Nucleus accumbens (tissue), 56 donors: ENCODE data around the gene PLXNA3.
"Not testable (repeated sequence)": the region's sequence is repeated elsewhere in the genome, so short reads cannot be mapped to it uniquely, and the experiment has no call there.

Source experiments
- DNase-seq, 56 donors: peaks; one replicate each; lab custom pipeline; 2025; lab: John Stamatoyannopoulos, UW

Gene PLXNA3

DNA sequence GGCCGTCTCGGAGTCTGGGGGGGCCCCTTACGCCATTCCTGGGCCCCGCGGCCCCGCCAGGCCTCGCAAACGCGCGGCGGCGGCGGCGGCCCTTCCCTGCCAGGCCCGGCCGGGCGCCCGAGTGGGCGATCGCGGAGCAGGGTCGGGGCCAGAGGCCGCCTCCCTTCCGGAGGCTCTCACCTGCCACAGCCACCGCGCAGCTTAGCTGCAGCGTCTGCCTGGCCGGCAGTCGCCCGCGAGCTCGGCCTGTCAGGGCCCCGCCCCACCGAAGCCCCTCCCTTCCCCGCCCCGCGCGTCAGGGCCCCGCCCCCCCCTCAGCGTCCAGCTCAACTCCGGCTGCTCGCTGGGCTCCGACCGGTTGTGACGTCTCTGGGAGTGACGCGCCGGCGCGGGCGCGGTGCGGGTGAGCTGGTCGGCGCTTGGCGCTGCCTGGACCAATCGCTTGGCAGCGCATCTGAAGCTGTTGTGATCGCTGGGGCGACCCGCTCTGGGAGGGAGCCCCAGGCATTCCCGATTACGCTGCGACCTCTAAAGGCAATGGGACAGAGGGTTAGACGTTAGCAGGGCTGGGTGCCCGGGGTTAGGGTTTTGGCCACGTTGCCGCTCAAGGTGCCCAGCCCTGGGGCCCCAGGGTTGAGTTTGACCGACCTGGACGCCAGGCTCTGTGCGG, 32.5 kb downstream of the PLXNA3 start, which contains the start of gene SLC10A3:
SLC10A3 (minus strand) TSS at position 216 of the 670 bp plus-strand sequence. CDS start 1,689 bp downstream, outside the sequence.
- DNase-seq: peak; percentile 36 to 95 (median 88)

- DNase-seq: no peak
Measured at GRCh38 chrX:154494715-154495114, 36.6 kb downstream of the PLXNA3 start.

- no peak for DNase-seq
Measured at GRCh38 chrX:154495472-154495922, 37.4 kb downstream of the PLXNA3 start.

- not testable (repeated sequence) for DNase-seq
Measured at GRCh38 chrX:154496591-154497137, 38.6 kb downstream of the PLXNA3 start.

- not testable (repeated sequence) for DNase-seq
Measured at GRCh38 chrX:154501423-154501822, 43.3 kb downstream of the PLXNA3 start.

DNA sequence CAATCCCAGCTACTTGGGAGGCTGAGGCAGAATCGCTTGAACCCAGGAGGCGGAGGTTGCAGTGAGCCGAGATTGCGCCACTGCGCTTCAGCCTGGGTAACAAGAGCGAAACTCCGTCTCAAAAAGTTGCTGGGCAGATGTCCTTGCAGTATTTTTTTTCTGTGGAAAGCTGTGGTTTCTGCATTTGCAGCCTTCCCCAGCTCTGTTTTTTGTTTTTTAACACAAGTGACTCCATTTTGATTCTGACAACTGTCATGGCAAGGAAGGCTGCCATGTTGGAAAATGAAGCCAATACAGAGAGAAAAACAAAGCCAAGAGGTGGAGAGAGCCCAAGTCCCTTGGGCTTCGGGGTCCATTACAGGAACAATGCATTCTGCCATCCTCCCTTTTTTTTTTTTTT, 44.0 kb downstream of the PLXNA3 start:
- no peak for DNase-seq

DNA sequence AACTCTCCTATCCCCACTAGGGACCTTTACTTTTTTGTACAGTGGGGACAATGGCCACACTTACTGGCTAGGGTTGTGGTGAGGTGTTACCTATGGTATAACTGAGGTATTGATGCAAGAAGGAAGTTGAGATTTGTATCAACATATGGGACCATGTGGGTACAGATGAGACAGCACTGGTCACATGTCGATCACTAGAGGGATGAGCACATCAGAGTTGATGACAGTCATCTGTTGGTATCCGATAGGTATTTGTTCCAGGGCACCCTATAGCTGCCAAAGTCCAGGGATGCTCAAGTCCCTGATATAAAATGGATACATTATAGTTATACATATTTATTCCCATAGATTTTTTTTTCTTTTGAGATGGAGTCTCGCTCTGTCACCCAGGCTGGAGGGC, 44.9 kb downstream of the PLXNA3 start:
- no peak for DNase-seq

DNA sequence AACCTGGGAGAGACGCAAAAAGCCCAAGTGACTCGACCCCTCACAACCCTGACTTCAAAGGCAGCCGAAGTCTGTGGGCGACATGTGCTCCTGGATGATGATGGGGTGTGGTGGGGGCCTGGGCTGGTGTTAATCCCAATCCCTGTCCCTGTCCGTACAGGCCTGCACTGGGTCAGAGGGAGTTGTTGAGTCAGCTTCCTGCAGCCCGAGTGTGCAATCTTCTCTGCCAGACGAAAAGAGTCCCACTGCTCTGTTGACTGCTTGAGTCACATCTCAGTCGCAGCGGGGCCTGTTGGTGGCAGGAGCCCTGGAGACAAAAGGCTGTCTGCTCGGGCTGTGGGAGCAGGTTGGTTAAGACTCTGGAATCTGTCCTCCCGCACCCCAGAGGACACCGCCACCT, 47.7 kb downstream of the PLXNA3 start:
- DNase-seq: no peak

GRCh38 chrX:154506483-154507332, 48.6 kb downstream of the PLXNA3 start:
- DNase-seq: peak in 1 of 56 donors; percentile 7

DNA sequence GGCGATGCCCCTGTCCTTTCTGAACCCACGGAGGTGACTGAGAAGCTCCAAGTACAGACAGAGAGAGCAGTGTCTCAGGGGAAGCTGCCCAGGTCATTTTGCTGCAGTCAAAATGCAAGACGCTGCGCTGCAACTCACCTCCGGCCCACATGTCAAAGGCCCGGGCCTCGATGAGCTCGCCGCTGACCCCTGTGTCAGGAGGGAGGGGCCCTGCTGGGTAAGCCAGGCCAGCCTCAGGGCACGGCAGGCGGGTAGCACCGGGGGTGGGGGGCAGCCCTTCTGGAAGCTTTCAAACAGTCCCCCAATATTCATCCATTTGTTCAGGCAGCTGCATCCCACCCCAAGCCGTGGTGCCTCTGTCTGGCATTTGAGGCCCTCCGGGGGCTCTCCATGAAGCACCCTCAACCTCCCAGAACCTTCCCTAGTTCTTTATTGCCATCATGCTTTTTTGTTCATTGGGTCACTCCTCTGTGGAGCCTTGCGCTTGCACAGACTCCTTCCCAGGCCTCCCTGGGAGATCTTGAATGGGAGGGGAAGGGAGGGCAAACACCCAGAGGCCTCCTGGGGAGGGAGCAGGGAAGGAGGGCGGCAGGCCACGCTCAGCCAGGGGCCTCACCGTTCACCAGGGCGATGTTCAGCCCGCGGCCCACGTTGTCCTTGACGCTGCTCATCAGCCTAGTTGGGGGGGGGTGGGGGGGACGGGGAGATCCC, 49.7 kb downstream of the PLXNA3 start:
- DNase-seq: no peak

DNA sequence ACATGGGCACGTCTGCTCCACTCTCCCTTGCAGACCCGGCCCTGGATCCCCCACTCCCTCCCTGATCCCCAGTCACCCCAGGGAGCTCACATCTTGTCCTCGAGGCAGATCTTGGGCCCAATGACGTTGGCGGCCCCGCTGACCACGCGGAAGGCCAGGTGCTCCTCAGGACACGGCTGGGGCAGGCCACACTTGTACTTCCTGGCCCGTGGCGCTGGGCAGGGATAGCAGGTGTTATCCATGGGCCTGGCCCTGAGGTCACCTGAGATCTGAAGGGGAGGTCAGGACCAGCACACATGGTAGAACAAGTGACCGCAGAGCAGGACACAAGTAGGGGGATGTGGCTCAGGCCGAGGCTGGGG, 50.3 kb downstream of the PLXNA3 start:
- no peak for DNase-seq

GRCh38 chrX:154509455-154509854, 51.4 kb downstream of the PLXNA3 start:
- no peak for DNase-seq

- no peak for DNase-seq
Measured at GRCh38 chrX:154511761-154512160, 53.7 kb downstream of the PLXNA3 start.

GRCh38 chrX:154512879-154513553, 54.9 kb downstream of the PLXNA3 start:
- no peak for DNase-seq

DNA sequence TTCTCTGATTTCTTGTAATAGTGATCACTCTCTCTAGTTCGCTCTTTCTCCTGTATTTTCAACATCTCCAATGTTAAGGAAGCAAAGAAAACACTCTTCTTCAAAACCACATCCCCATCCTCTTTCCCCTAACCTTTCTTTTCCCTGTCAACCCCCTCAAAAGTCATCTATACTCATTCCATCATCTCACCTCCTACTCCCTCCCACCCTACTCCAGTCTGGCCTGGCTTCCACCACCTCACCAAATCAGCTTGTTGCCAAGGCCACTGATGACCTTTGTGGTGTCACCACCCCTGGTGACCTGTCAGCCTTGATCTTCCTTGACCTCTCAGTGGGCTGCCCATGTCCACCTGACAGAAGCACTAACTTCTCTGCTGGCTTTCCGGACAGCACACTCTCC, 55.6 kb downstream of the PLXNA3 start:
- DNase-seq: no peak

GRCh38 chrX:154515090-154515965, 57.2 kb downstream of the PLXNA3 start:
- peak in 6 of 56 donors; percentile 11 to 45 (median 20) for DNase-seq

GRCh38 chrX:154515966-154516655, 58.0 kb downstream of the PLXNA3 start, which contains the start of gene FAM3A:
FAM3A (minus strand) TSS chrX:154516232; CDS start chrX:154515772, 460 bp downstream.
- DNase-seq: peak; percentile 26 to 96 (median 89)

DNA sequence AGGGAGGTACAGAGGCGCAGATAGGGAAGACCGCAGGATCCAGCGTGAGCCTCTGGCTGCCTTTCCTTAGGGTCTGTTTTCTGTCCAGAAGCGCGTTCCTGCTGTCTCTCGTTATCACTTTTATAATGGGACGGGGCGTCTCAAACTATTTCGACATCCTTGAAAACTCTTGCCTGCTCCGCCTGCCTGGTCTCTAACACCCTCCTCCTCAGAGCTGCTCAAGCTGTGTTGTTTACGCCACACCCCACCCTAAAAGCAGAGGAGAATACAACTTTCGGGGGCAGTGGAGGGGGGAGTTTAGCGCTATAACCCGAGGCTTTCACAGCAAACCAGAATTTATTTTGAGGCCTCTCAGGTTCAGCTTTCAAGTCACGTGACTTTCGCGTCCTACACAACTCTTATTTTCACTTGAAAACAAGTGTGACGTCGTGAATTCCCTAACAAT, 58.6 kb downstream of the PLXNA3 start:
- peak in 16 of 56 donors; percentile 8 to 58 (median 38) for DNase-seq
